Measurements from ENCODE around the gene CRYBG3.

CRYBG3 gene

DNA sequence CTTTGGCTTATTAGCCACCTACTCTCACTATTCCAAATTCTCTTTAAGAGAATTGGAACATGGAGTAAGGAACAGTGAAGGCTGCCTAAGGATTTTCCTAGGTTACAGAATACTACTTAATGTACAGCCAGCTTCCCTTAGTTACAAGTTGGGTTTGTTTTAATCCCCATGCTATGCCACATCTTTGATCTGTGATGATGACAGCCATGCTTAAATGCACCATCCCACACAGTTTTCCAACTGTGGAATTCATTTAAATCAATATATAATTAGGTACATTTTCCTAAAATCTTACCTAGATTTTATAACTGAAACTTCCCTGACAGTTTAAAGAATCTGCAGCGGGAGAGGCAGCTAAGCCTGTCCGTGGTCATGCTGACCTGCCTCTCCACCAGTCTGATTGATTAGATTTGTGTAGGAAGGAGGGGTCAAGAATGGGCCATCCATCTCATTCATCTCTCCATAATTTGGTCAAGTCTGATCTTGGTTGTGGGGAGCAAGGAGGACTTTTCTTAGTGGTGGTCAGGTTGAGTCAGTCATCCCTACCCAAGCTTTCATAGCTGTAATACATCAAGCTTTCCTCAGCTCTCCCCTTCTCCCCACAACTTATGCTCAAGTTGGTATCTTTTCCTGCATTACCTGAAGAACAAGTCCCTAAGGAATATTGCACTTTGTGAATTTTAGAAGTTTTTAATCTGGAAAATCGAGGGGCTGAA is 113.3 kb downstream of the CRYBG3 start:
- TF ChIP-seq, protein P1, sequence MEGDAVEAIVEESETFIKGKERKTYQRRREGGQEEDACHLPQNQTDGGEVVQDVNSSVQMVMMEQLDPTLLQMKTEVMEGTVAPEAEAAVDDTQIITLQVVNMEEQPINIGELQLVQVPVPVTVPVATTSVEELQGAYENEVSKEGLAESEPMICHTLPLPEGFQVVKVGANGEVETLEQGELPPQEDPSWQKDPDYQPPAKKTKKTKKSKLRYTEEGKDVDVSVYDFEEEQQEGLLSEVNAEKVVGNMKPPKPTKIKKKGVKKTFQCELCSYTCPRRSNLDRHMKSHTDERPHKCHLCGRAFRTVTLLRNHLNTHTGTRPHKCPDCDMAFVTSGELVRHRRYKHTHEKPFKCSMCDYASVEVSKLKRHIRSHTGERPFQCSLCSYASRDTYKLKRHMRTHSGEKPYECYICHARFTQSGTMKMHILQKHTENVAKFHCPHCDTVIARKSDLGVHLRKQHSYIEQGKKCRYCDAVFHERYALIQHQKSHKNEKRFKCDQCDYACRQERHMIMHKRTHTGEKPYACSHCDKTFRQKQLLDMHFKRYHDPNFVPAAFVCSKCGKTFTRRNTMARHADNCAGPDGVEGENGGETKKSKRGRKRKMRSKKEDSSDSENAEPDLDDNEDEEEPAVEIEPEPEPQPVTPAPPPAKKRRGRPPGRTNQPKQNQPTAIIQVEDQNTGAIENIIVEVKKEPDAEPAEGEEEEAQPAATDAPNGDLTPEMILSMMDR (IDR thresholded peaks at IDR 0.05; ENCODE audit: borderline replicate concordance, extremely low read depth, low read length, poor library complexity, severe bottlenecking), result no peak
- no peak for TF ChIP-seq EZH2 (IDR thresholded peaks at IDR 0.05; ENCODE audit: borderline replicate concordance, low read depth, low read length, severe bottlenecking)
- DNase-seq (no peak), ATAC-seq (ENCODE audit: insufficient read depth, low read depth) (no peak)
- Histone ChIP-seq H3K4me3 (ENCODE audit: low read depth in 1 of 2, low read length in 2 of 2) (no peak overlapping the region), H3K4me2 (ENCODE audit: insufficient read depth, low read length) (no peak overlapping the region), H3K36me3 (ENCODE audit: insufficient read depth, low read length) (peaks cover 59% of the 10 kb centered on the region), H2AFZ (ENCODE audit: low read depth, low read length) (no peak overlapping the region), H4K20me1 (ENCODE audit: insufficient read depth, low read length) (no peaks in the 10 kb centered on the region), H3K9ac (ENCODE audit: low read depth, low read length) (no peak overlapping the region), H3K27ac (ENCODE audit: low read length) (no peak overlapping the region), H3K79me2 (ENCODE audit: insufficient read depth, low read length) (no peaks in the 10 kb centered on the region), H3K9me3 (ENCODE audit: insufficient read depth, low read length, severe bottlenecking) (no peaks in the 10 kb centered on the region), H3K4me1 (ENCODE audit: insufficient read depth, low read length) (no peaks in the 10 kb centered on the region), H3K27me3 (ENCODE audit: insufficient read depth, low read length, poor library complexity) (no peaks in the 10 kb centered on the region)

- no peak overlapping the region for H3K4me2 ChIP-seq (ENCODE audit: insufficient read depth, low read length)
- no peak for DNase-seq
- H3K4me1 ChIP-seq (ENCODE audit: insufficient read depth, low read length), result no peaks in the 10 kb centered on the region
- H3K9me3 ChIP-seq (ENCODE audit: insufficient read depth, low read length, severe bottlenecking), result no peaks in the 10 kb centered on the region
- ATAC-seq (ENCODE audit: insufficient read depth, low read depth), result no peak
- H3K27me3 ChIP-seq (ENCODE audit: insufficient read depth, low read length, poor library complexity), result no peaks in the 10 kb centered on the region
- no peak for TF ChIP-seq EZH2 (IDR thresholded peaks at IDR 0.05; ENCODE audit: borderline replicate concordance, low read depth, low read length, severe bottlenecking)
- TF ChIP-seq, protein P1 (IDR thresholded peaks at IDR 0.05; ENCODE audit: borderline replicate concordance, extremely low read depth, low read length, poor library complexity, severe bottlenecking), result no peak
- peaks cover 62% of the 10 kb centered on the region for H3K36me3 ChIP-seq (ENCODE audit: insufficient read depth, low read length)
- no peaks in the 10 kb centered on the region for H3K79me2 ChIP-seq (ENCODE audit: insufficient read depth, low read length)
- no peak overlapping the region for H3K27ac ChIP-seq (ENCODE audit: low read length)
- no peak overlapping the region for H3K9ac ChIP-seq (ENCODE audit: low read depth, low read length)
- H2AFZ ChIP-seq (ENCODE audit: low read depth, low read length), result no peak overlapping the region
- no peak overlapping the region for H3K4me3 ChIP-seq (ENCODE audit: low read depth in 1 of 2, low read length in 2 of 2)
- no peaks in the 10 kb centered on the region for H4K20me1 ChIP-seq (ENCODE audit: insufficient read depth, low read length)
These were observed 114.0 kb downstream of the CRYBG3 start for GRCh38 chr3:97935842-97936241.

DNA sequence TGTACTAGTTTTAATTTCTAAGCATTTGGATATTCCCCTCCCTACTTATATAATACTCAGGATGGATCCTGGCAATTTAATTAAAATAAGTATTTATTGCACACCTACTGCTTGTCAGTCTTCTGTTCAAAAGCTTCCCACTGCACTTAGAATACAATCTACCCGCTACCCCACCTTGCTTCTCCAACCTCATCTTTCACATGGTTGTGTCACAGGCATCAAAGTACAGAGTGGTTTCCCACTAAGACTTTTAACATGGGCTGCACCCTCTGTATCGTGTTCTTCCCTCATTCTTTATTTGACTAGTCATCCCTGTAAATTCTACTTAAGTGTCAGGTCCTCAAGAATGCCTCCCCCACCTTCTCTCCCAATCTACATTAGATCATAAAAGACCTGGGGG is 115.4 kb downstream of the CRYBG3 start:
- Histone ChIP-seq H3K9ac (ENCODE audit: low read depth, low read length) (no peak overlapping the region), H4K20me1 (ENCODE audit: insufficient read depth, low read length) (no peaks in the 10 kb centered on the region), H3K36me3 (ENCODE audit: insufficient read depth, low read length) (peaks cover 74% of the 10 kb centered on the region), H2AFZ (ENCODE audit: low read depth, low read length) (no peak overlapping the region), H3K27me3 (ENCODE audit: insufficient read depth, low read length, poor library complexity) (no peaks in the 10 kb centered on the region), H3K4me3 (ENCODE audit: low read depth in 1 of 2, low read length in 2 of 2) (no peak overlapping the region), H3K4me2 (ENCODE audit: insufficient read depth, low read length) (no peak overlapping the region), H3K4me1 (ENCODE audit: insufficient read depth, low read length) (no peaks in the 10 kb centered on the region), H3K9me3 (ENCODE audit: insufficient read depth, low read length, severe bottlenecking) (no peaks in the 10 kb centered on the region), H3K79me2 (ENCODE audit: insufficient read depth, low read length) (no peaks in the 10 kb centered on the region), H3K27ac (ENCODE audit: low read length) (no peak overlapping the region)
- TF ChIP-seq EZH2 (IDR thresholded peaks at IDR 0.05; ENCODE audit: borderline replicate concordance, low read depth, low read length, severe bottlenecking), result no peak
- TF ChIP-seq, protein P1 (IDR thresholded peaks at IDR 0.05; ENCODE audit: borderline replicate concordance, extremely low read depth, low read length, poor library complexity, severe bottlenecking), result no peak
- DNase-seq (no peak), ATAC-seq (ENCODE audit: insufficient read depth, low read depth) (no peak)
